Measurements from ENCODE around the gene LCE3C.

LCE3C gene

DNA sequence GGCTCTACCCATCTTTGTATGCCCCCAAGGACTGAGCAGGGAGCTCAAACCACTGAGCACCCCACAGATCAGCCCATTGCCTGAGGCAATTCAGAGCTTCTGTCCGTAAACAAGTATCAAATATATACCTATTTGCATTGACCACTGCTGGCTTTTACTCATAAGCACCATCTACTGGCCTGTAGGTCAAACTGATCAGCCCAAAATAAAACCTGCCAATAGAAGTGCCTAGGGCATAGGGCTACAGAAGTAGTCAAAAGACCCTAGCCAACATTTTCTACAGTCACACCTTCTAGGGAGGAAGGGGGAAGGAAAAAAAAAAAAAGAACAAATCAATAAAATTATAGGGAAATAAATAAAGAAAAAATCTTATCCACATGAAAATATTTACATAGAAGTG lies 14.4 kb upstream of the LCE3C start:
- DNase-seq (ENCODE audit: low spot score), result no peak
- TF ChIP-seq, protein P1, sequence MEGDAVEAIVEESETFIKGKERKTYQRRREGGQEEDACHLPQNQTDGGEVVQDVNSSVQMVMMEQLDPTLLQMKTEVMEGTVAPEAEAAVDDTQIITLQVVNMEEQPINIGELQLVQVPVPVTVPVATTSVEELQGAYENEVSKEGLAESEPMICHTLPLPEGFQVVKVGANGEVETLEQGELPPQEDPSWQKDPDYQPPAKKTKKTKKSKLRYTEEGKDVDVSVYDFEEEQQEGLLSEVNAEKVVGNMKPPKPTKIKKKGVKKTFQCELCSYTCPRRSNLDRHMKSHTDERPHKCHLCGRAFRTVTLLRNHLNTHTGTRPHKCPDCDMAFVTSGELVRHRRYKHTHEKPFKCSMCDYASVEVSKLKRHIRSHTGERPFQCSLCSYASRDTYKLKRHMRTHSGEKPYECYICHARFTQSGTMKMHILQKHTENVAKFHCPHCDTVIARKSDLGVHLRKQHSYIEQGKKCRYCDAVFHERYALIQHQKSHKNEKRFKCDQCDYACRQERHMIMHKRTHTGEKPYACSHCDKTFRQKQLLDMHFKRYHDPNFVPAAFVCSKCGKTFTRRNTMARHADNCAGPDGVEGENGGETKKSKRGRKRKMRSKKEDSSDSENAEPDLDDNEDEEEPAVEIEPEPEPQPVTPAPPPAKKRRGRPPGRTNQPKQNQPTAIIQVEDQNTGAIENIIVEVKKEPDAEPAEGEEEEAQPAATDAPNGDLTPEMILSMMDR (IDR thresholded peaks at IDR 0.05; ENCODE audit: extremely low read depth, missing control alignments), result peak; percentile 6

DNA sequence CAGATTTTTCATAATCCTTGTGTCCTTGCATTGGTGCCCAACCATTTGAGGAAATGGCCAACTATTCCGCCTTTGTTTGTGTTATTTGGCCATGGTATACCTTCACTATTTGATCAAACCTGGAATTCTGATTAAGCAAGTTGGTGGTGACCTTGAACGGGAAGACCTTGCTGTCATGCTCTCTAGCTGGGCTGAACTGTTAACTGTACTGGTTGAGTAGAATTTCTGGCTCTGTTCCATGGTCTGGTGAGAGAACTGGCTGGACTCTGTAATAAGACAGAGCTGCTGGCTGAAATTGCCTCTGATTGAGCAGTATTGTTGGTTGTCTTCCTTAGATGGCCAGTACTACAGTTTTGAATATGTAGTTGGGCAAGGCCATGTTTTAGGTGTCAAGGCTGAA lies 3.0 kb upstream of the LCE3C start:
- no peak for DNase-seq (ENCODE audit: low spot score)
- TF ChIP-seq, protein P1 (IDR thresholded peaks at IDR 0.05; ENCODE audit: extremely low read depth, missing control alignments), result no peak

DNA sequence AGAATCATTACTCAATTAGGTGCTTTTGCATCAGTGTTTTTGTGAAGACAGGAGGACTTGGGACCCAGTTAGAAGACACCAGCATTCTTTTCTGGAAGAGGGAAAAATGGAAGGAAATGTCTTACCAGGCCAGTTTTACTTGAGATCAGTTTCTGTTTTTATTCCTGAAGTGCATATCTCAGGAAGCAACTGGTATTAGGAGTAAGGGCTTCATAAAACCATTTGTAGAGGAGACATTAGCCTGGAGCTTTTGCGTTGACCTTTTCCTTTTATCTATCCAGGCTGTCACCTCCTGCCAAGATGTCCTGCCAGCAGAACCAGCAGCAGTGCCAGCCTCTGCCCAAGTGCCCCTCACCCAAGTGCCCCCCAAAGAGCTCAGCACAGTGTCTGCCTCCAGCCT lies 13.5 kb downstream of the LCE3C start, which contains the start of gene LCE3B:
Gene LCE3B, plus strand, starts transcription at position 301 of the 400 bp plus-strand sequence. Its CDS starts 0 bp downstream, at position 301.
- TF ChIP-seq, protein P1 (IDR thresholded peaks at IDR 0.05; ENCODE audit: extremely low read depth, missing control alignments), result no peak
- DNase-seq (ENCODE audit: low spot score), result no peak

DNA sequence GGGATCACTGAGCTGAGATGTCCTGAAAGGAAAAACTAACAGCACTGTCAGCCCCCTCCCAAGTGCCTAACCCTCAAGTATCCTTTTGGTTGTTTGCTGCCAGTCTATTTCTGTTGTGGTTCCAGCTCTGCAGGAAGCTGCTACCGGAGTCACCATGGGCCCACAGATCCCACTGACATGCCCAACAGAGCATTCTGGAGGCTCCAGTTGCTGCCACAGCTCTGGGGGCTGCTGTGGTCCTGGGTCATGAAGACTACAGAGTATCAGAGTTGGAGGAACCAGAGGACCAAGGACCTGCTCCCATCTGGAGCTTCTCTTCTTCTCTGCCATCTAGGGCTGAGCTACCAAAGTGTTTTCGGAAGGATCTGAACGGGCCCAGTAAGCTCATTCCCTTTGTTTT lies 22.0 kb downstream of the LCE3C start:
- DNase-seq (ENCODE audit: low spot score), result no peak
- TF ChIP-seq, protein P1 (IDR thresholded peaks at IDR 0.05; ENCODE audit: extremely low read depth, missing control alignments), result no peak

DNA sequence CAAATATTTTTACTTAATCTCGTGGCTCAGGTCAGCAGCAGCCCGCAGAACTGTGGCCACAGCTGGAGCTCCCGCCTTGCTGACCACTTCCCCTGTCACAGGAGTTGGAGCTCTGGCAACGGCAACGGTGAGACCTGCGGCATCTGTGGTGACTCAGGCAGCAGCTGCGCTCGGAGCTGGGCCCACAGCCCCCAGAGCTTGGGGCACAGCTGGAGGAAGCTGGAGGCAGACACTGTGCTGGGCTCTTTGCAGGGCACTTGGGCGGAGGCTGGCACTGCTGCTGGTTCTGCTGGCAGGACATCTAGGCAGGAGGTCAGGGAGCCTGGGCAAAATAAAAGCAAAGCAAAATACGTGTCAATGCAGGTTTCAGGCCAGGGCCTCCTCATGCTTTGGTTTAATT lies 22.8 kb downstream of the LCE3C start, which contains the start of gene LCE3A:
Gene LCE3A, minus strand, starts transcription at position 301 of the 400 bp plus-strand sequence. Its CDS starts 0 bp downstream, at position 301.
- DNase-seq (ENCODE audit: low spot score), result no peak
- TF ChIP-seq, protein P1 (IDR thresholded peaks at IDR 0.05; ENCODE audit: extremely low read depth, missing control alignments), result no peak

DNA sequence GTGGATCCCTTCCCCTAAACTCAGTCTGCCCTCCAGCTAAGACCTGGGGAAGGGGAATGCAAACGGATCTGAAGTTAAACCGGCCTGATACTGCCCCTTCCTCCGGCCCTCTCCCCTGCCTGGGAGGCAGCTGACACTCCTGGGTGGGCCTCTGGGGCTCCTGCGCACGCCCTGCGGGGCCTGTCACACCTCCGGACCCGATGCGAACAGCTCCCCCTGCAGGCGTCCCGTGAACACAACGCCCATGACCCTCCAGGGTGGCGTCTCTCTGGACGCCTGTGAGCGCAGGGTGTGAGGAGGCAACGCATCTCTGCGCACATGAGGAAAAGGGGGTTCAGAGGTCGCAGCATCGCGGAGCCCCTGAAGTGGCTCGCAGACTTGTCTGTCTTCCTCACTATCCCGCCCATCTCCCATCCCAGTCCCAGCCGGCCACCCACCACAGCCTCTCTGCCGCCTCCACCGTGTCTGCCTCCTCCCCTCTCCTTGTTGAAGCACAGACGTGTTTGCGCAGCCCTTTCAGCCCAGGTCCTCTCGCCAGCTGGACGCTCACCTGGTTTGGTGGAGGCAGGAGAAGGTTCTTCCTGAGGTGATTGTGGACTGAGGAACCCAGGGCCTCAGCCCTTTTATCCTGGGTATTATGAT lies 23.3 kb downstream of the LCE3C start:
- TF ChIP-seq, protein P1 (IDR thresholded peaks at IDR 0.05; ENCODE audit: extremely low read depth, missing control alignments), result no peak

DNA sequence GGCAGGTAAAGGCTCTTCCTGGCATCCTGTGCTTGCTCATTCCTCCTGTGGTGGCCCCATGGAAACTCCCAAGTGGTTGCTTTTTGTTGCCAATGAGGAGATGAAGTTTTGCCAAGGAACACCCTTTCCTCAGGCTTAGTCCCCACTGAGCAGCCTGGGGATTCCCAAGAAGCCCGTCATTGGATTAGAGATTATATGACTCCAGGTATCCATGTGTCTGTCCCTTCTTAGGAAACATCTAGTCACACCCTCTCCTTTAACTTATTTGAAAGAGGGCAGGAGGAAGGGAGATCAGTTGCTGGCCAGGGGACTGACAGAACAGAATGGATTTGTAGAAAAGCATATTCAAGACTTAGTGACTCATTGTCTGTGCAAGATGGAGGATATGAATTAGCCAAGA lies 26.7 kb downstream of the LCE3C start:
- DNase-seq (ENCODE audit: low spot score), result no peak
- TF ChIP-seq, protein P1 (IDR thresholded peaks at IDR 0.05; ENCODE audit: extremely low read depth, missing control alignments), result no peak

More for the DNA sequence above, 23.3 kb downstream of the LCE3C start:
- DNase-seq (ENCODE audit: low spot score), result peak; percentile 32

Measured in GM20000 (cell line).